ENCODE data around the gene AFF1. TPM values are rescaled to one million over a fixed set of nuclear protein-coding genes. Genes with fewer than 3 reads are reported as not detected.

AFF1 gene
- total and polyA plus RNA-seq, 7 experiments from 2014 or later = 20.8 to 88.6 (median 66.8) TPM

- DNase-seq = no peak
- H3K4me1 Mint-ChIP-seq = peaks cover 0 to 11% (median 0%) of the 10 kb centered on the region in 7 donors
- Histone ChIP-seq H3K27me3 (ENCODE audit: control insufficient read depth in 2 of 2, insufficient read depth in 2 of 2, low read length in 2 of 2) (no peaks in the 10 kb centered on the region), H3K4me1 (ENCODE audit: control insufficient read depth in 2 of 2, insufficient read depth in 2 of 2, low read length in 2 of 2) (no peaks in the 10 kb centered on the region), H3K9me3 (ENCODE audit: control insufficient read depth in 2 of 3, low read length in 3 of 3) (no peaks in the 10 kb centered on the region), H3K4me3 (ENCODE audit: low read length) (no peak overlapping the region), H3K27ac (ENCODE audit: low read depth, low read length) (no peak overlapping the region), H3K36me3 (ENCODE audit: control insufficient read depth in 2 of 3, insufficient read depth in 3 of 3, low read length in 3 of 3) (no peaks in the 10 kb centered on the region)
- H3K27me3 Mint-ChIP-seq = peaks cover 0 to 3% (median 0%) of the 10 kb centered on the region in 5 donors
- POLR2A ChIA-PET = no interaction called here
- H3K4me3 Mint-ChIP-seq = no peak overlapping the region
- H3K27ac Mint-ChIP-seq = no peak overlapping the region
- CTCF ChIA-PET = interaction anchor here (1.3 to 7.2 kb wide), 2 partner anchors 11 to 172 kb away, joined by 3 to 215 read pairs; no protein-coding TSS in a partner anchor
- H3K9me3 Mint-ChIP-seq = peaks cover 0 to 3% (median 0%) of the 10 kb centered on the region in 11 donors
- peak; percentile 13 for ATAC-seq
- peaks cover 0 to 29% (median 4%) of the 10 kb centered on the region in 5 donors for H3K36me3 Mint-ChIP-seq
- intact Hi-C loops (cut with micrococcal nuclease) = no loop called here
These were observed 16.2 kb upstream of the AFF1 start for GRCh38 chr4:86918539-86919072.

DNA sequence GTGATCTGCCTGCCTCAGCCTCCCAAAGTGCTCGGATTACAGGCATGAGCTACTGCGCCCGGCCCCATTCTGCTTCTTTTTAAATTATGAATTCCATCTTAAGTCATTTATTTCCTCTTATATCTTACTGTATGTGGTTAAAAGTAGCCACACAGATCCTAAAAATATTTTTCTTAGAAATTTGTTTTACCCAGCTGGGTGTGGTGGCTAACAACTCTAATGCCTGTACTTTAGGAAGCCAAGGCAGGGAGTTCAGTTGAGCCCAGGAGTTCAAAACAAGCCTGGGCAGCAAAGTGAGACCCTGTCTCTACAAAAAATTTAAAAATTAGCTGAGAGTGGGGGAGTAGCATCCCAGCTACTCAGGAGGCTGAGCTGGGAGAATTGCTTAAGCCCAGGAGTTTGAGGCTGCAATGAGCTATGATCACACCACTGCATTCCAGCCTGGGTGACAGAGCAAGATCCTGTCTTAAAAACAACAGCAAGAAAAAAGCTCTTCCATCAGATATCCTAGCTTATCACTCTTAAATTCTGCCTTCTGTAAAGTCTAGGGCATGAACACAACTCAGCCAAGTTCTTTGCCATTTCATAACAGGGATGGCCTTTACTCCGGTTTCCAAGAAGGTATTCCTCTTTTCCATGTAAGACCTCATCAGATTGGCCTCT is 15.1 kb upstream of the AFF1 start:
- H3K36me3 ChIP-seq (ENCODE audit: control insufficient read depth in 2 of 3, insufficient read depth in 3 of 3, low read length in 3 of 3) = no peaks in the 10 kb centered on the region
- H3K9me3 ChIP-seq (ENCODE audit: control insufficient read depth in 2 of 3, low read length in 3 of 3) = no peaks in the 10 kb centered on the region
- Mint-ChIP-seq H3K4me1 (peaks cover 0 to 11% (median 0%) of the 10 kb centered on the region in 7 donors), H3K27ac (no peak overlapping the region), H3K9me3 (peaks cover 0 to 3% (median 0%) of the 10 kb centered on the region in 11 donors), H3K36me3 (peaks cover 0 to 29% (median 4%) of the 10 kb centered on the region in 5 donors), H3K27me3 (peaks cover 0 to 3% (median 0%) of the 10 kb centered on the region in 5 donors), H3K4me3 (no peak overlapping the region)
- ChIA-PET CTCF (interaction anchor here (0.8 to 7.2 kb wide), 5 partner anchors 10 to 184 kb away, joined by 3 to 215 read pairs (median 4); partner anchors contain the start of gene AFF1), POLR2A (no interaction called here)
- H3K27ac ChIP-seq (ENCODE audit: low read depth, low read length) = no peak overlapping the region
- H3K4me1 ChIP-seq (ENCODE audit: control insufficient read depth in 2 of 2, insufficient read depth in 2 of 2, low read length in 2 of 2) = no peaks in the 10 kb centered on the region
- no peak overlapping the region for H3K4me3 ChIP-seq (ENCODE audit: low read length)
- no peak for DNase-seq
- no peaks in the 10 kb centered on the region for H3K27me3 ChIP-seq (ENCODE audit: control insufficient read depth in 2 of 2, insufficient read depth in 2 of 2, low read length in 2 of 2)
- ATAC-seq = no peak
- intact Hi-C loops (cut with micrococcal nuclease) = loop anchor here in 1 of 2 donors (5.0 kb wide), 1 partner anchor 548 kb away; no protein-coding TSS in a partner anchor

DNA sequence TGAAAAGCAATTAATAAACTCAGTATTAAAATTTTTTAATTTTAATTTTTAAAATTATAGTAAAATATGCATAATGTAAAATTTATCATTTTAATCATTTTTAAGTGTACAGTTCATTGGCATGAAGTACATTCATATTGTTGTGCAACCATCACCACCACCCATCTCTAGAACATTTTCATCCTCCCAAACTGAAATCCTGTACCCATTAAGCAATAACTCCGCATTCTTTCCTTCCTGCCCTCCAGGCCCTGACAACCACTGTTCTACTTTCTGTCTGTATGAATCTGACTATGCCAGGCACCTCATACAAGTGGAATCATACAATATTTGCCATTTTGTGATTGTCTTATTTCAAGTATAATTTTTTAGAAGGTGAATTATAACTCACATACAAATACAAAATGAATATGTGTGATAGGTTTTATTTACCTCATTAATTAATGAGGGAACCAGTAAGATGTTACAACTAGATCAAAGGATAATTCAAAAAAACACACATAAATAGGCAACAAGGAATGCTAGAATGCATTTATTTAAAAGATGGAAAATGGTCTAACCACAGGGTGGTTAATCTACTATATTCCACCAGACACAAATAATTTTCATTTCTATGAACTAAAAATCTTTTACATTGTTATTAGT is 13.1 kb upstream of the AFF1 start:
- no peak overlapping the region for H3K27ac Mint-ChIP-seq
- Histone ChIP-seq H3K4me3 (ENCODE audit: low read length) (no peak overlapping the region), H3K4me1 (ENCODE audit: control insufficient read depth in 2 of 2, insufficient read depth in 2 of 2, low read length in 2 of 2) (no peaks in the 10 kb centered on the region), H3K27me3 (ENCODE audit: control insufficient read depth in 2 of 2, insufficient read depth in 2 of 2, low read length in 2 of 2) (no peaks in the 10 kb centered on the region), H3K9me3 (ENCODE audit: control insufficient read depth in 2 of 3, low read length in 3 of 3) (no peaks in the 10 kb centered on the region), H3K27ac (ENCODE audit: low read depth, low read length) (no peak overlapping the region), H3K36me3 (ENCODE audit: control insufficient read depth in 2 of 3, insufficient read depth in 3 of 3, low read length in 3 of 3) (no peaks in the 10 kb centered on the region)
- no peaks in the 10 kb centered on the region for H3K9me3 Mint-ChIP-seq
- peaks cover 0 to 24% (median 4%) of the 10 kb centered on the region in 5 donors for H3K36me3 Mint-ChIP-seq
- no peaks in the 10 kb centered on the region for H3K27me3 Mint-ChIP-seq
- no peak for ATAC-seq
- ChIA-PET POLR2A (interaction anchor here (0.6 to 3.8 kb wide), 9 partner anchors 13 to 299 kb away, joined by 3 to 26 read pairs (median 3); partner anchors contain the start of genes AFF1 and KLHL8), CTCF (interaction anchor here (0.6 to 7.2 kb wide), 21 partner anchors 12 to 316 kb away, joined by 3 to 215 read pairs (median 5); partner anchors contain the start of gene AFF1)
- peaks cover 0 to 13% (median 0%) of the 10 kb centered on the region in 7 donors for H3K4me1 Mint-ChIP-seq
- DNase-seq = no peak
- H3K4me3 Mint-ChIP-seq = no peak overlapping the region
- intact Hi-C loops (cut with micrococcal nuclease) = loop anchor here (1.0 to 5.0 kb wide), 6 partner anchors 13 to 546 kb away; no protein-coding TSS in a partner anchor

GRCh38 chr4:86924811-86925210 is 10.0 kb upstream of the AFF1 start:
- intact Hi-C loops (cut with micrococcal nuclease) = loop anchor here in 1 of 2 donors (5.0 kb wide), 1 partner anchor 542 kb away; no protein-coding TSS in a partner anchor
- Histone ChIP-seq H3K27me3 (ENCODE audit: control insufficient read depth in 2 of 2, insufficient read depth in 2 of 2, low read length in 2 of 2) (no peaks in the 10 kb centered on the region), H3K9me3 (ENCODE audit: control insufficient read depth in 2 of 3, low read length in 3 of 3) (no peaks in the 10 kb centered on the region), H3K27ac (ENCODE audit: low read depth, low read length) (no peak overlapping the region), H3K36me3 (ENCODE audit: control insufficient read depth in 2 of 3, insufficient read depth in 3 of 3, low read length in 3 of 3) (no peaks in the 10 kb centered on the region), H3K4me3 (ENCODE audit: low read length) (no peak overlapping the region), H3K4me1 (ENCODE audit: control insufficient read depth in 2 of 2, insufficient read depth in 2 of 2, low read length in 2 of 2) (no peaks in the 10 kb centered on the region)
- ChIA-PET POLR2A (interaction anchor here (0.9 to 1.6 kb wide), 3 partner anchors 10 to 171 kb away, joined by 3 to 4 read pairs (median 3); partner anchors contain the start of gene AFF1), CTCF (interaction anchor here (0.7 to 7.2 kb wide), 3 partner anchors 9 to 166 kb away, joined by 3 to 215 read pairs (median 4); partner anchors contain the start of gene AFF1)
- peak overlapping the region in 3 of 9 donors; percentile 8 to 50 (median 32) for H3K27ac Mint-ChIP-seq
- ATAC-seq (no peak), DNase-seq (no peak)
- H3K9me3 Mint-ChIP-seq = no peaks in the 10 kb centered on the region
- H3K27me3 Mint-ChIP-seq = no peaks in the 10 kb centered on the region
- H3K4me1 Mint-ChIP-seq = peaks cover 0 to 25% (median 5%) of the 10 kb centered on the region in 7 donors
- peaks cover 0 to 16% (median 0%) of the 10 kb centered on the region in 5 donors for H3K36me3 Mint-ChIP-seq
- no peak overlapping the region for H3K4me3 Mint-ChIP-seq

GRCh38 chr4:86926435-86927086 is 8.2 kb upstream of the AFF1 start:
- H3K9me3 Mint-ChIP-seq = peaks cover 0 to 1% (median 0%) of the 10 kb centered on the region in 11 donors
- Histone ChIP-seq H3K27ac (ENCODE audit: low read depth, low read length) (no peak overlapping the region), H3K9me3 (ENCODE audit: control insufficient read depth in 2 of 3, low read length in 3 of 3) (no peaks in the 10 kb centered on the region), H3K36me3 (ENCODE audit: control insufficient read depth in 2 of 3, insufficient read depth in 3 of 3, low read length in 3 of 3) (no peaks in the 10 kb centered on the region), H3K4me3 (ENCODE audit: low read length) (no peak overlapping the region), H3K27me3 (ENCODE audit: control insufficient read depth in 2 of 2, insufficient read depth in 2 of 2, low read length in 2 of 2) (no peaks in the 10 kb centered on the region), H3K4me1 (ENCODE audit: control insufficient read depth in 2 of 2, insufficient read depth in 2 of 2, low read length in 2 of 2) (no peaks in the 10 kb centered on the region)
- DNase-seq = no peak
- no peak overlapping the region for H3K4me3 Mint-ChIP-seq
- H3K36me3 Mint-ChIP-seq = peaks cover 0 to 12% (median 3%) of the 10 kb centered on the region in 5 donors
- H3K4me1 Mint-ChIP-seq = peaks cover 0 to 24% (median 5%) of the 10 kb centered on the region in 7 donors
- H3K27me3 Mint-ChIP-seq = no peaks in the 10 kb centered on the region
- POLR2A ChIA-PET = interaction anchor here (0.6 to 0.9 kb wide), 3 partner anchors 10 to 179 kb away, joined by 3 read pairs; no protein-coding TSS in a partner anchor
- ATAC-seq = no peak
- CTCF ChIA-PET = interaction anchor here (1.0 to 1.4 kb wide), 2 partner anchors 163 to 167 kb away, joined by 3 to 4 read pairs; no protein-coding TSS in a partner anchor
- H3K27ac Mint-ChIP-seq = no peak overlapping the region
- intact Hi-C loops (cut with micrococcal nuclease) = no loop called here

Data from naive thymus-derived CD4-positive, alpha-beta T cell (primary cell).